Measurements from ENCODE around the gene CLDND2. TPM values are rescaled to one million over a fixed set of nuclear protein-coding genes. Genes with fewer than 3 reads are reported as not detected.

Gene CLDND2
- total RNA-seq, 4 donors from 2014 or later = not detected

GRCh38 chr19:51318687-51319648 lies 49.8 kb downstream of the CLDND2 start:
- no peak for TF ChIP-seq CTCF (IDR thresholded peaks at IDR 0.05; ENCODE audit: low read depth)

- no peak for TF ChIP-seq CTCF (IDR thresholded peaks at IDR 0.05; ENCODE audit: low read depth)
Measured at GRCh38 chr19:51317968-51318367, 50.8 kb downstream of the CLDND2 start.

GRCh38 chr19:51317376-51317775 lies 51.4 kb downstream of the CLDND2 start:
- TF ChIP-seq CTCF (IDR thresholded peaks at IDR 0.05; ENCODE audit: low read depth) = no peak

Other genes with a start within 250 kb of the CLDND2 start
- 10 to 100 TPM in 2 of 4 donors, 1 to 10 TPM in 2; 5.5 to 34.7 (median 11.3) TPM for gene SIGLEC9, start 244.1 kb downstream of the CLDND2 start, total RNA-seq
- gene SIGLEC7, start 226.7 kb downstream of the CLDND2 start, total RNA-seq = 10 to 100 TPM in 1 of 4 donors, 1 to 10 TPM in 2, under 1 TPM in 1; 0.57 to 13.4 (median 4.2) TPM
- 10 to 100 TPM in 3 of 4 donors, 1 to 10 TPM in 1; 4.7 to 32.1 (median 13.0) TPM for gene CD33, start 143.9 kb downstream of the CLDND2 start, total RNA-seq
- not detected for gene SIGLECL1, start 117.9 kb downstream of the CLDND2 start, total RNA-seq
- under 1 TPM in 3 of 4 donors, not detected in 1; 0.17 to 0.82 (median 0.22) TPM for gene IGLON5, start 57.4 kb downstream of the CLDND2 start, total RNA-seq
- 1 to 10 TPM in 1 of 4 donors, under 1 TPM in 3; 0.44 to 1.4 (median 0.61) TPM for gene VSIG10L, start 26.9 kb downstream of the CLDND2 start, total RNA-seq
- 100 to 1,000 TPM; 116 to 444 (median 155) TPM for gene ETFB, start 2.6 kb downstream of the CLDND2 start, total RNA-seq
- 1 to 10 TPM; 1.6 to 3.7 (median 2.7) TPM for gene NKG7, start 3.7 kb upstream of the CLDND2 start, total RNA-seq
- not detected for gene LIM2, start 19.0 kb upstream of the CLDND2 start, total RNA-seq
- not detected for gene C19orf84, start 21.6 kb upstream of the CLDND2 start, total RNA-seq
- gene SIGLEC10, start 48.6 kb upstream of the CLDND2 start, total RNA-seq = 1 to 10 TPM in 2 of 4 donors, under 1 TPM in 1, not detected in 1; 0.66 to 1.8 (median 1.7) TPM
- under 1 TPM; 0.17 to 0.94 (median 0.38) TPM for gene SIGLEC8, start 89.5 kb upstream of the CLDND2 start, total RNA-seq
- gene CEACAM18, start 109.5 kb upstream of the CLDND2 start, total RNA-seq = not detected
- not detected for gene SIGLEC12, start 132.8 kb upstream of the CLDND2 start, total RNA-seq
- gene SIGLEC6, start 162.7 kb upstream of the CLDND2 start, total RNA-seq = 1 to 10 TPM in 3 of 4 donors, not detected in 1; 1.5 to 2.9 (median 2.5) TPM
- gene ZNF175, start 202.3 kb upstream of the CLDND2 start, total RNA-seq = 10 to 100 TPM in 1 of 4 donors, 1 to 10 TPM in 3; 5.3 to 10.1 (median 7.1) TPM